Mucosa of descending colon (tissue), 3 donors: ENCODE data around the gene OGA. TPM values are rescaled to one million over a fixed set of nuclear protein-coding genes. Genes with fewer than 3 reads are reported as not detected.

Experiments used
- ATAC-seq: fragments of 200-7000 bp; cut with Tn5 transposase; one replicate; pipeline ENCODE4 v1.9.1; 2020; ENCODE audit warnings: mild to moderate bottlenecking, moderate library complexity
- DNase-seq, 3 donors: peaks; one replicate each; pipeline ENCODE4 v3.0.0-alpha.2; 2020
- H3K36me3 ChIP-seq: fragments of 200-600 bp; one replicate; pipeline ENCODE4 v1.8.0; 2021; ENCODE audit warnings: low read depth, mild to moderate bottlenecking
- H3K4me1 ChIP-seq: fragments of 200-600 bp; one replicate; pipeline ENCODE4 v1.8.0; 2021; ENCODE audit warnings: low read depth, mild to moderate bottlenecking
- H3K4me3 ChIP-seq: fragments of 200-600 bp; one replicate; pipeline ENCODE4 v1.8.0; 2021; ENCODE audit warnings: mild to moderate bottlenecking
- H3K9me3 ChIP-seq: fragments of 200-600 bp; one replicate; pipeline ENCODE4 v1.8.0; 2021; ENCODE audit warnings: mild to moderate bottlenecking
- CTCF ChIP-seq: fragments of 200-600 bp; IDR thresholded peaks from one replicate; pipeline ENCODE4 v1.8.0; 2022; ENCODE audit warnings: antibody characterized with exemption, mild to moderate bottlenecking
- intact Hi-C, 2 donors: fragments of 100-400 bp; cut with DNase I in 1 of 2; cut with micrococcal nuclease in 1 of 2; formaldehyde crosslinking; loops; one replicate each; pipeline versions ENCODE4 v1.11.0 to v1.11.1; 2022; cut with DNase I, micrococcal nuclease
- total RNA-seq, 3 donors: library from RNA; stranded (reverse); fragmentation: NEBNext Ultra II Directional in 2 of 3; extraction: Animal tissue kit (Norgen Biotek cat#: 25700) in 2 of 3; gene quantifications; one replicate each; pipeline versions ENCODE4 v1.2.1 to v1.2.4, GENCODE V29; 2021 to 2023
- donor health status: DM: no; HTN: no; CAD: no; lungs with moderate emphysema.
- donor health status: DM: no; HTN: no; CAD: no.
- donor health status: DM: no; HTN: yes; CAD: no.

Gene OGA
- total RNA-seq, 3 donors from 2014 or later, result 80.8 to 112 (median 110) TPM

GRCh38 chr10:101745074-101745696, 73.1 kb downstream of the OGA start:
- intact Hi-C loops, result no loop called here
- Histone ChIP-seq H3K4me1 (no peaks in the 10 kb centered on the region), H3K4me3 (no peak overlapping the region), H3K9me3 (no peaks in the 10 kb centered on the region), H3K36me3 (no peaks in the 10 kb centered on the region)
- DNase-seq (peak in 1 of 3 donors; percentile 7), ATAC-seq (peak; percentile 24)
- no peak for TF ChIP-seq CTCF

GRCh38 chr10:101744267-101744666, 74.0 kb downstream of the OGA start:
- no peaks in the 10 kb centered on the region for H3K36me3 ChIP-seq
- no peaks in the 10 kb centered on the region for H3K9me3 ChIP-seq
- no peaks in the 10 kb centered on the region for H3K4me1 ChIP-seq
- intact Hi-C loops, result no loop called here
- DNase-seq, result no peak
- ATAC-seq, result no peak
- TF ChIP-seq CTCF, result no peak
- no peak overlapping the region for H3K4me3 ChIP-seq

- DNase-seq, result no peak
- no peak for ATAC-seq
- Histone ChIP-seq H3K4me1 (no peaks in the 10 kb centered on the region), H3K4me3 (no peak overlapping the region), H3K9me3 (no peaks in the 10 kb centered on the region), H3K36me3 (no peaks in the 10 kb centered on the region)
- intact Hi-C loops, result no loop called here
- no peak for TF ChIP-seq CTCF
These were observed 76.3 kb downstream of the OGA start for GRCh38 chr10:101741938-101742337.

GRCh38 chr10:101736666-101737065, 81.6 kb downstream of the OGA start:
- H3K9me3 ChIP-seq, result no peaks in the 10 kb centered on the region
- DNase-seq (no peak), ATAC-seq (no peak)
- H3K36me3 ChIP-seq, result no peaks in the 10 kb centered on the region
- no peaks in the 10 kb centered on the region for H3K4me1 ChIP-seq
- no peak for TF ChIP-seq CTCF
- intact Hi-C loops, result no loop called here
- no peak overlapping the region for H3K4me3 ChIP-seq

Other genes with a start within 250 kb of the OGA start
- gene POLL, start 230.2 kb downstream of the OGA start, total RNA-seq, result 10 to 100 TPM; 27.2 to 36.1 (median 32.1) TPM
- 10 to 100 TPM in 1 of 3 donors, 1 to 10 TPM in 2; 6.8 to 12.3 (median 9.9) TPM for gene DPCD, start 230.1 kb downstream of the OGA start, total RNA-seq
- gene FBXW4, start 123.3 kb downstream of the OGA start, total RNA-seq, result 100 to 1,000 TPM in 1 of 3 donors, 10 to 100 TPM in 2; 57.3 to 126 (median 73.3) TPM
- not detected for gene FGF8, start 42.3 kb downstream of the OGA start, total RNA-seq
- 10 to 100 TPM; 14.4 to 27.4 (median 15.3) TPM for gene NPM3, start 35.0 kb downstream of the OGA start, total RNA-seq
- gene KCNIP2, start 25.4 kb upstream of the OGA start, total RNA-seq, result 1 to 10 TPM; 3.7 to 5.9 (median 4.2) TPM
- gene ARMH3, start 237.7 kb upstream of the OGA start, total RNA-seq, result 10 to 100 TPM; 25.8 to 45.6 (median 28.1) TPM
- 10 to 100 TPM; 17.8 to 21.4 (median 18.3) TPM for gene HPS6, start 246.9 kb upstream of the OGA start, total RNA-seq